Measurements from ENCODE around the gene ADGRL3.

GRCh38 chr4:61889117-61889516 is 689.0 kb downstream of the ADGRL3 start:
- no peak for TF ChIP-seq CTCF (IDR thresholded peaks at IDR 0.05)
- no peak for TF ChIP-seq EP300 (IDR thresholded peaks at IDR 0.05)

Measured in esophagus muscularis mucosa (tissue), 3 donors.